Measurements from ENCODE around the gene TRPM3.

TRPM3 gene

DNA sequence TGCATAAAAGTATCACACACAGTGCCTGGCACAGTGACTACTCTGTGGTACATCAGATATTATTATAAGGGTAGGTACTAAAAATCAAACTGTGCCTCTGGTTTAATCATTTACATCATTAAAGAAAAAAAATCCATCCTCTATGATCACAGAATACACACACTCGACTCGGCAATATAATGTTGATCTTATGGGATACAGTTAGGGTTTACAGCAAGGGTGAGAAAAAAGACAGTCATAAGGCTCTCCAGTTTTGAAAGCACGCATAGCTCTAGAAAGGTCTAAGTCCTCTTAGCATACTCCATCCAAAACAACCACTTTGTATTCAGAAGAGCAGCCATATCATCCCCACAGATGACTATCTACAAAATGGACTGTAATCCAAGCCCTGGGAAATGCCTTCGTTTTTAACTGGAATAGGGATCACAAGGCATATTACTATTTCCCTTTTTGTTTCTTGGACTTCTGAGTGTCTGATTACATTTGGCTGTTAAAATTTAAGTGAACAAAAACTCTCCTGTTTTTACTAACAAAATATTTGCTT, 26.6 kb downstream of the TRPM3 start:
- H3K36me3 ChIP-seq (ENCODE audit: control insufficient read depth, insufficient read depth, low read length), result no peaks in the 10 kb centered on the region
- H3K4me1 ChIP-seq (ENCODE audit: control insufficient read depth, insufficient read depth, low read length), result no peaks in the 10 kb centered on the region
- no peak overlapping the region for H3K4me3 ChIP-seq (ENCODE audit: low read length)
- no peak overlapping the region for H3K9ac ChIP-seq (ENCODE audit: low read length)
- no peak overlapping the region for H3K27ac ChIP-seq (ENCODE audit: low read depth, low read length)
- no peaks in the 10 kb centered on the region for H3K27me3 ChIP-seq (ENCODE audit: control insufficient read depth, insufficient read depth, low read length)

DNA sequence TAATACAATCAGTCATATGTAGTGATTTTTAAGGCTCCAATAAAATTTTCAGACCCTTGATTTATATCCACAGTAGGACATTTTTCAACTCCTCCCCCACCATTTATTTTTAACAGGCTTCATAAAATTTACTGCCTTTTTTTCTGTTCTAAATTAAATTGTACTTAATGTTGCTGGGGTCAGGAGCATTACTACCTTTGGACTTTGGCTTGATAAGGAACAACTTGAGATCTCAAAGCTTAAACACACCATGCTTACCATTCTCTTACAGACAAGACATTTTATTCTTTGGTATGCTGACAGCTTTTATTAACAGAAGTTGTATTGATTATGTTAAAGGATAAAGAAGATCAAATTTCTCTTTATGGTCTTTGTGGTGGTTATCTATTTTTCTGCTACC, 30.5 kb downstream of the TRPM3 start:
- H3K36me3 ChIP-seq (ENCODE audit: control insufficient read depth, insufficient read depth, low read length), result no peaks in the 10 kb centered on the region
- H3K27ac ChIP-seq (ENCODE audit: low read depth, low read length), result no peak overlapping the region
- H3K4me1 ChIP-seq (ENCODE audit: control insufficient read depth, insufficient read depth, low read length), result no peaks in the 10 kb centered on the region
- H3K27me3 ChIP-seq (ENCODE audit: control insufficient read depth, insufficient read depth, low read length), result no peaks in the 10 kb centered on the region
- H3K9ac ChIP-seq (ENCODE audit: low read length), result no peak overlapping the region
- H3K4me3 ChIP-seq (ENCODE audit: low read length), result no peak overlapping the region

DNA sequence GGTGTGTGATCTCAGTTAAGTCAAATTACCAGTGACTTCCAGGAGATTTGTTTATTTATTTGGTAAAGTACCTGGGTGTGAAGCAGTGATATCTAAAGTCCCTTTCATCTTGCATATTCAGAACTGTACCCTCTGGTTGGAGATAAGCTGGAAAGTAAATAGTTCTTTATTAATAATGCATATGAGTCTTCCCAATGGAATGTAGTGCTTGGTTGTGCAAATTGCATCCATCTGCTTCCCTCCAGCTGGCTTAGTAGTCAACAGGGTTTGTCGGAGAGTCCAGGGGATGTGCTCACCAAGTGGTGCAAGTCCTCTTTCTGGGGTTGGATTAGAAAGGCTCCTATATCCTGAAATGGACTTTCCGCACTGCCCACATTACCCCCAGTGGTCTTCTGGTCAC, 42.0 kb downstream of the TRPM3 start:
- Histone ChIP-seq H3K27me3 (ENCODE audit: control insufficient read depth, insufficient read depth, low read length) (no peaks in the 10 kb centered on the region), H3K27ac (ENCODE audit: low read depth, low read length) (no peak overlapping the region), H3K4me3 (ENCODE audit: low read length) (no peak overlapping the region), H3K36me3 (ENCODE audit: control insufficient read depth, insufficient read depth, low read length) (no peaks in the 10 kb centered on the region), H3K4me1 (ENCODE audit: control insufficient read depth, insufficient read depth, low read length) (no peaks in the 10 kb centered on the region), H3K9ac (ENCODE audit: low read length) (no peak overlapping the region)

DNA sequence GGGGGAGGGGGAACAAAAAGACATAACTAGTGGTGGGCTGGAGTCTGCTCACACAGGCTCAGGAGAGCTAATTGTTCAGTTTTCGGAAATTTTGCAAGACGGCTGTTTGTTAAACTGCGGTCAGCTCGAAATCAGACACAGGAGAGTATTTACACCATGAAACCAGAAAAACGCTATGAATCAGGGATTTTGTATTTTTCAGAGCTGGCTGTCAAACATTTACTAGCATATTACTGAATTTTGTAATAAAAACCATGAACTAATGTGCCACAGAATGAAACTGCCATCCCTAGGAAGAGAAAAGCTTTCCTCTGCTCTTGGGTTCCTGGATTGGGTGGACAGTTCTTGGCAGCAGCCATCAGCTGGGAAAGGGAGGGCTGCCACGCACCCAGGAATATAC, 45.3 kb downstream of the TRPM3 start:
- Histone ChIP-seq H3K27me3 (ENCODE audit: control insufficient read depth, insufficient read depth, low read length) (no peaks in the 10 kb centered on the region), H3K9ac (ENCODE audit: low read length) (no peak overlapping the region), H3K27ac (ENCODE audit: low read depth, low read length) (no peak overlapping the region), H3K4me1 (ENCODE audit: control insufficient read depth, insufficient read depth, low read length) (no peaks in the 10 kb centered on the region), H3K4me3 (ENCODE audit: low read length) (no peak overlapping the region), H3K36me3 (ENCODE audit: control insufficient read depth, insufficient read depth, low read length) (no peaks in the 10 kb centered on the region)

DNA sequence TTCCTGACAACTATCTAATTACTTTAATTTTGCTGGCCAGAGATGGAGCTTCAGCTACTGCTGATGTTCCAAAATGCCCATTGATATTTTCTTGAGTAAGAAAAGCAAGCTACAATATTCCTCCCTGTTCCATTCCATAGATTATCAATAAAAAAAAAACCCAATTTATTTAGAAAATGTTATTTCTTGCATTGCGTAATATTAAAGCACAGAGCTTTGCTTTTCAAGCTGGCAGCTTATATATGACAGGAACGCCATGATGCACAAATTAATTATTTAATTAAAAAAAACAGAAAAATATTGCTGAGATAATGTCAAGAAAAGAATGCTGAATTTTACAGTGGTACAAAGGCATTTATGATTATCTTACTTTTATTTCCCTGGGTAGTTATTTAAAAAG, 47.9 kb downstream of the TRPM3 start:
- Histone ChIP-seq H3K4me3 (ENCODE audit: low read length) (no peak overlapping the region), H3K36me3 (ENCODE audit: control insufficient read depth, insufficient read depth, low read length) (no peaks in the 10 kb centered on the region), H3K27ac (ENCODE audit: low read depth, low read length) (no peak overlapping the region), H3K27me3 (ENCODE audit: control insufficient read depth, insufficient read depth, low read length) (no peaks in the 10 kb centered on the region), H3K9ac (ENCODE audit: low read length) (no peak overlapping the region), H3K4me1 (ENCODE audit: control insufficient read depth, insufficient read depth, low read length) (no peaks in the 10 kb centered on the region)

DNA sequence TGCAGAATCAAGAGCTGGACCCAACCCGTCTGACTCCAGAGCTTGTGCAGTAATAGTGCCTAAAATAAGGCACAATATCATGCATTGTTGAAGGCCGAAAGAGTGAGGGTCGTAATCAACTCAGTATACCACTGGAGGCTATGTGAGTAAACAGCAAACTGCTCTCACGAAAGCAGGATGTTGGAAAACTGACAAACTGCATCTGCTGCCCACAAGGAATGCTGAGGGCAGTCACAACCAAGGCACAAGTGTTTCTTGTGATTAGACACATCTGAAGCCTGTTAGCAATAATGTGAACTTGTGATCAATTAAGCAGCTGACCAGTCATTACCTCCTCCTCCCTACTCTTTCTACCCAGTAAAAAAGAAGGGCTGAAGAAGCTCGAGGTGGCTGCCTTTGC, 48.8 kb downstream of the TRPM3 start:
- no peak overlapping the region for H3K4me3 ChIP-seq (ENCODE audit: low read length)
- H3K36me3 ChIP-seq (ENCODE audit: control insufficient read depth, insufficient read depth, low read length), result no peaks in the 10 kb centered on the region
- no peak overlapping the region for H3K9ac ChIP-seq (ENCODE audit: low read length)
- H3K4me1 ChIP-seq (ENCODE audit: control insufficient read depth, insufficient read depth, low read length), result no peaks in the 10 kb centered on the region
- H3K27ac ChIP-seq (ENCODE audit: low read depth, low read length), result no peak overlapping the region
- no peaks in the 10 kb centered on the region for H3K27me3 ChIP-seq (ENCODE audit: control insufficient read depth, insufficient read depth, low read length)

DNA sequence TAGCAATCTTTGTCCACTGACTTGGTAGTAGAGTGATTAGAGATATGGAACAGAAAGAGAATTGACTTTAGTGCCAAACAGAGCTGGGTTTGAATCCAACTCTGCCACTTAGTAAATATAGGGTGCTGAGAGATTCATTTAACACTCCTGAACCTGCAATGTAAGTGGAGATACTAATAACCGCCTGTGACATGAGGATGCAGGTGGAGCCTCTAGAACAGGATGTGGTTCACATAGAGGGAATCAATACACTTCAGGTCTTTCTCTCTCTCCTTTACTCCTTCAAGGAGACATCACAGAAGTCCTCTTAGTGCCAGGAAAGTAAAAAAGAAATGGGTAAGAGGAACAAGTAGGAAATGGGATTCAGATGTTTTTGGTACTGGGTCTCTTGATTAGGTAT, 49.8 kb downstream of the TRPM3 start:
- H3K36me3 ChIP-seq (ENCODE audit: control insufficient read depth, insufficient read depth, low read length), result no peaks in the 10 kb centered on the region
- H3K4me1 ChIP-seq (ENCODE audit: control insufficient read depth, insufficient read depth, low read length), result no peaks in the 10 kb centered on the region
- no peak overlapping the region for H3K9ac ChIP-seq (ENCODE audit: low read length)
- no peaks in the 10 kb centered on the region for H3K27me3 ChIP-seq (ENCODE audit: control insufficient read depth, insufficient read depth, low read length)
- no peak overlapping the region for H3K27ac ChIP-seq (ENCODE audit: low read depth, low read length)
- no peak overlapping the region for H3K4me3 ChIP-seq (ENCODE audit: low read length)

DNA sequence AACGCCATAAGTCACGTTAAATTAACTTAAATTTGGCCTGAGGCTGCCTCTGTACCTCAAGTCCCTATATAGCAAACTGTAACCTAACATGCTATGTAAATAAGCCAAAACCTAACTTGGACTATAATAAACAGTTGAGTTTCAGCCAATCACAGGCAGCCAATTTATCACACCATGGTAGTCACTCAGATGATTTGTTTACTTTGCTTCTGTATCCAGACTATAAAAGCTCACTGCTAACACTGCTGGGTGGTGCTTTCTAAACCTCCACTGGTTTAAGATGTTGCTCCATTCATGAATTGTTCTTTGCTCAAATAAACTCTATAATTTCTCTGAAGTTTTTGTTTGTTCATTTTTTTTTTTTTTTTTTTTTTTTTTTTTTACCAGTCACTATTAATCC, 62.8 kb downstream of the TRPM3 start:
- H3K27ac ChIP-seq (ENCODE audit: low read depth, low read length), result no peak overlapping the region
- no peaks in the 10 kb centered on the region for H3K27me3 ChIP-seq (ENCODE audit: control insufficient read depth, insufficient read depth, low read length)
- no peak overlapping the region for H3K9ac ChIP-seq (ENCODE audit: low read length)
- no peaks in the 10 kb centered on the region for H3K4me1 ChIP-seq (ENCODE audit: control insufficient read depth, insufficient read depth, low read length)
- no peaks in the 10 kb centered on the region for H3K36me3 ChIP-seq (ENCODE audit: control insufficient read depth, insufficient read depth, low read length)
- no peak overlapping the region for H3K4me3 ChIP-seq (ENCODE audit: low read length)

DNA sequence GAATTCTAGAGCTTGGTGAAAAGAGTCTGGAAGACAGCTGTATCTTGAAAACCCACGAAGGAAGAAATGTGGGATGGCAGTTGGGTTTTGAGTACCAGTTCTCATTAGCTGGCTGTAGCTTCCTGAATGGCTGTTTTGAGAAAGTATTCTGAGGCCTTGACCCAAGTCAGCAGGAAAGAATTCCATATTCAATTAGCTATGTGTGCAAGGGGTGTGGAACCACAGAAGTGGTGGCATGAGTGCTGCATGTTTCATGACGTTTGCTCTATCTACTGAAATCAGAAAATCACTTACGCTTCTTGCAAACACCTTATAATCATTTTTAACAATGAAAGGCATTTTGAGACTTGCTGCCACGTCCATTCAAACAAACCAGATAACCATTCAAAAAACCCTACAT, 69.1 kb downstream of the TRPM3 start:
- Histone ChIP-seq H3K9ac (ENCODE audit: low read length) (no peak overlapping the region), H3K27ac (ENCODE audit: low read depth, low read length) (no peak overlapping the region)

DNA sequence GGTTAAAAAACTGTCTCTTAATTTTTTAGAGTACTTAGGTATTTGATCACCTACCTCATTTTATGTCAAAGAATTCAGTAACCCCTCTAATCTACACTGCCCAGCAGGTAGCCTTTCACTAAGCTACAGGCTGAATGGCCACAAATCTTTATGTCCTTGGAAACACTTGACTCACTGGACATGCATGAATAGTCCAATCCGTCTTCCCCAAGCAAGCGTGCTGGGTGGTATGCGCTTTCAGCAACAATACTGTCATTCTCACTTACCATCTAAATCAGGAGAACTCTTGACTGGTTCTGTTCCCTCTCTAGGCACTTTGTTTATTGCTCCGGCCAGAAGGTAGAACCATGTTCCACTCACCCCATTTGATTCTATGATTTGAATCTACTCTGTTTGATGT, 73.1 kb downstream of the TRPM3 start:
- Histone ChIP-seq H3K4me3 (ENCODE audit: low read length) (no peak overlapping the region), H3K27ac (ENCODE audit: low read depth, low read length) (no peak overlapping the region), H3K36me3 (ENCODE audit: control insufficient read depth, insufficient read depth, low read length) (no peaks in the 10 kb centered on the region), H3K4me1 (ENCODE audit: control insufficient read depth, insufficient read depth, low read length) (no peaks in the 10 kb centered on the region), H3K9ac (ENCODE audit: low read length) (no peak overlapping the region), H3K27me3 (ENCODE audit: control insufficient read depth, insufficient read depth, low read length) (no peaks in the 10 kb centered on the region)

More for the DNA sequence above, 69.1 kb downstream of the TRPM3 start:
- Histone ChIP-seq H3K4me3 (ENCODE audit: low read length) (no peak overlapping the region), H3K27me3 (ENCODE audit: control insufficient read depth, insufficient read depth, low read length) (no peaks in the 10 kb centered on the region), H3K4me1 (ENCODE audit: control insufficient read depth, insufficient read depth, low read length) (no peaks in the 10 kb centered on the region), H3K36me3 (ENCODE audit: control insufficient read depth, insufficient read depth, low read length) (no peaks in the 10 kb centered on the region)

DNA sequence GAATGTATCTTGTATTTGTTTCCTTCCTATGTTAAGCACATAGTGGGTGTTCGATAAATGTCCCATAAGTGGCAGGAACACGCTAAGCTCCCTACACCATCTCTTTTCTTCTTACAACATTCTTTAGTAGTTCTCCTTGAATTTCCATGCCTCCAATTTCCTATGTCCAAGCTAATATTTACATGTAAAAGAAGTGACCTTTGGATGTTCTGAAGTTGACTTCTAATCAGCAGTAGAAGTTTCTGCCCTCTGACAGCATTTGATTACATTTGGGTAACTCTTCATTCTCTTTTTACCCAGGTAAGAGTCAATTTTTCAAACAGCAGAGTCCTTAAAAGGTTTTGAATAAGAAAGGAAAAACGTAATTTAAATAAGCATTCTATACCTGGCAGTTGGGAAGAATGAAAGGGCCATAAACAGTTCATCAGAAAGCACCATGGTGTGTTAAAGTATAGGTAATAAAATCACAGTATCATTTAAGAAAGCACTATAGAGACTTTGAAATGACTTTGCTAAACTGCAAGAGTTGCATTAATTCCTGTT, 78.9 kb downstream of the TRPM3 start:
- no peaks in the 10 kb centered on the region for H3K4me1 ChIP-seq (ENCODE audit: control insufficient read depth, insufficient read depth, low read length)

DNA sequence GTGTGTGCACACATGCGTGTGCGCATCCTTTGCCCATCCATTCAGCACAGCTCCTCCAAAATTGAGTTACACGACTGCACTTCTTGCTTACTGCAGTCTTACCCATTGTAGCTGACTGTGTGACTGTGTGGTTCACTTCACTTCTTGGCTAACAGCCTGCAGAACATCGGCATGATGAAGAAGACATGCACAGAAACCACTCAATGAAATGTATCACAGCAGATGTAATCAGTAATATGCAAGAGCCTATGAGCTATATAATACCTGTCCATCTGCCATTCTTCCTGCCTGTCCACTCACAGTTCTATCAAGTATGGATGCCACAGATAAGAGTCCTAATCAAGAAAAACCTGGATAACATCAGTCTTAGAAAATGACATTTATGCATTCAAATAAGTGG, 83.9 kb downstream of the TRPM3 start:
- Histone ChIP-seq H3K36me3 (ENCODE audit: control insufficient read depth, insufficient read depth, low read length) (no peaks in the 10 kb centered on the region), H3K4me3 (ENCODE audit: low read length) (no peak overlapping the region), H3K27ac (ENCODE audit: low read depth, low read length) (no peak overlapping the region), H3K9ac (ENCODE audit: low read length) (no peak overlapping the region), H3K4me1 (ENCODE audit: control insufficient read depth, insufficient read depth, low read length) (no peaks in the 10 kb centered on the region), H3K27me3 (ENCODE audit: control insufficient read depth, insufficient read depth, low read length) (no peaks in the 10 kb centered on the region)

More for the DNA sequence above, 78.9 kb downstream of the TRPM3 start:
- Histone ChIP-seq H3K36me3 (ENCODE audit: control insufficient read depth, insufficient read depth, low read length) (no peaks in the 10 kb centered on the region), H3K27me3 (ENCODE audit: control insufficient read depth, insufficient read depth, low read length) (no peaks in the 10 kb centered on the region), H3K4me3 (ENCODE audit: low read length) (no peak overlapping the region), H3K27ac (ENCODE audit: low read depth, low read length) (no peak overlapping the region), H3K9ac (ENCODE audit: low read length) (no peak overlapping the region)

DNA sequence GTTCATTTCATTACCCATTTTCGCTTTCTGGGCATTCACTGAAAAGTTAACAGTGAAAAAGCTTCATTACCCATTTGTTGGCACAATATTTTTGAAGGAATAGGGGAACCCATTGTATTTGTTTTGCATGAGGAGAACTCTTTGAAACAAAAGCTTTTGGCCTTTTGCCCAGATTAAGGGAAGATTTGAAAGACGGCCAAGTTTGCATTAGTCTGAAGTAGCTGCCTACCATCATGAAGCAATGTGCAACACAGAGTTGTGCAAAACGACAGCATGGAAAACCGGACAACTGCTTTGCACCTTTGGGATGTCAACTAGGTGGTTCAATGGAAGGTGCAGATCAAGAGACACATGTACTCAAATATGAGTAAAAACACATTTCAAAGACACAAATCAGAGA, 84.9 kb downstream of the TRPM3 start:
- no peaks in the 10 kb centered on the region for H3K4me1 ChIP-seq (ENCODE audit: control insufficient read depth, insufficient read depth, low read length)
- no peak overlapping the region for H3K4me3 ChIP-seq (ENCODE audit: low read length)
- H3K9ac ChIP-seq (ENCODE audit: low read length), result no peak overlapping the region
- no peaks in the 10 kb centered on the region for H3K36me3 ChIP-seq (ENCODE audit: control insufficient read depth, insufficient read depth, low read length)
- no peak overlapping the region for H3K27ac ChIP-seq (ENCODE audit: low read depth, low read length)
- no peaks in the 10 kb centered on the region for H3K27me3 ChIP-seq (ENCODE audit: control insufficient read depth, insufficient read depth, low read length)

Measured in rectal smooth muscle tissue (tissue), 1 donor.